ENCODE measurements around the gene RPP38. TPM values are rescaled to one million over a fixed set of nuclear protein-coding genes. Genes with fewer than 3 reads are reported as not detected.

RPP38 gene
- total and polyA plus RNA-seq, 2 experiments from 2014 or later: 18.2 to 26.4 TPM

GRCh38 chr10:15141136-15142054, 44.2 kb downstream of the RPP38 start:
- Histone ChIP-seq H3K4me3 (no peak overlapping the region), H3K79me2 (peaks cover 22% of the 10 kb centered on the region), H3K9me3 (ENCODE audit: low read depth) (no peaks in the 10 kb centered on the region), H3K36me3 (replicated peaks; ENCODE audit: insufficient read depth, low read depth) (no peaks in the 10 kb centered on the region), H4K20me1 (ENCODE audit: insufficient read depth, poor library complexity, severe bottlenecking) (no peaks in the 10 kb centered on the region), H3K4me1 (ENCODE audit: insufficient read depth) (peaks cover 6% of the 10 kb centered on the region), H3K4me2 (peak overlapping the region; percentile 53), H3K9me2 (replicated peaks; ENCODE audit: insufficient read depth) (no peaks in the 10 kb centered on the region), H3K27me3 (no peaks in the 10 kb centered on the region), H2AFZ (no peak overlapping the region), H3K27ac (no peak overlapping the region)
- 57% methylated on average over 16 of the region's 16 CpGs for WGBS (ENCODE audit: low lambda C conversion rate, missing lambda C conversion rate)
- TF ChIP-seq CTCF (IDR thresholded peaks at IDR 0.05; ENCODE audit: poor library complexity) (no peak), EZH2phosphoT487 (IDR thresholded peaks at IDR 0.05; ENCODE audit: low read depth, severe bottlenecking, unreplicated experiment) (no peak), EZH2 (IDR thresholded peaks at IDR 0.05; ENCODE audit: borderline replicate concordance) (no peak)
- DNase-seq (ENCODE audit: low spot score): no peak

GRCh38 chr10:15144788-15145187, 47.6 kb downstream of the RPP38 start:
- WGBS (ENCODE audit: low lambda C conversion rate, missing lambda C conversion rate): 97% methylated on average over 4 of the region's 4 CpGs
- Histone ChIP-seq H3K27me3 (no peaks in the 10 kb centered on the region), H3K4me1 (ENCODE audit: insufficient read depth) (peaks cover 6% of the 10 kb centered on the region), H3K4me2 (no peak overlapping the region), H3K27ac (no peak overlapping the region), H3K36me3 (replicated peaks; ENCODE audit: insufficient read depth, low read depth) (no peaks in the 10 kb centered on the region), H3K4me3 (no peak overlapping the region), H3K9me3 (ENCODE audit: low read depth) (no peaks in the 10 kb centered on the region), H2AFZ (no peak overlapping the region), H4K20me1 (ENCODE audit: insufficient read depth, poor library complexity, severe bottlenecking) (no peaks in the 10 kb centered on the region), H3K9me2 (replicated peaks; ENCODE audit: insufficient read depth) (no peaks in the 10 kb centered on the region), H3K79me2 (peaks cover 52% of the 10 kb centered on the region)
- no peak for DNase-seq (ENCODE audit: low spot score)
- TF ChIP-seq CTCF (IDR thresholded peaks at IDR 0.05; ENCODE audit: poor library complexity) (no peak), EZH2phosphoT487 (IDR thresholded peaks at IDR 0.05; ENCODE audit: low read depth, severe bottlenecking, unreplicated experiment) (no peak), EZH2 (IDR thresholded peaks at IDR 0.05; ENCODE audit: borderline replicate concordance) (no peak)

GRCh38 chr10:15146366-15146765, 49.2 kb downstream of the RPP38 start:
- Histone ChIP-seq H3K4me2 (no peak overlapping the region), H3K9me3 (ENCODE audit: low read depth) (no peaks in the 10 kb centered on the region), H3K9me2 (replicated peaks; ENCODE audit: insufficient read depth) (no peaks in the 10 kb centered on the region), H4K20me1 (ENCODE audit: insufficient read depth, poor library complexity, severe bottlenecking) (no peaks in the 10 kb centered on the region), H3K4me3 (no peak overlapping the region), H3K27me3 (no peaks in the 10 kb centered on the region), H3K79me2 (peaks cover 47% of the 10 kb centered on the region), H3K27ac (no peak overlapping the region), H3K36me3 (replicated peaks; ENCODE audit: insufficient read depth, low read depth) (no peaks in the 10 kb centered on the region), H2AFZ (no peak overlapping the region), H3K4me1 (ENCODE audit: insufficient read depth) (peaks cover 1% of the 10 kb centered on the region)
- 84% methylated on average over 7 of the region's 7 CpGs for WGBS (ENCODE audit: low lambda C conversion rate, missing lambda C conversion rate)
- TF ChIP-seq EZH2phosphoT487 (IDR thresholded peaks at IDR 0.05; ENCODE audit: low read depth, severe bottlenecking, unreplicated experiment) (no peak), EZH2 (IDR thresholded peaks at IDR 0.05; ENCODE audit: borderline replicate concordance) (no peak), CTCF (IDR thresholded peaks at IDR 0.05; ENCODE audit: poor library complexity) (no peak)
- no peak for DNase-seq (ENCODE audit: low spot score)

Data from hepatocyte (in vitro differentiated cells).